Measurements from ENCODE around the gene DNAH11. TPM values are rescaled to one million over a fixed set of nuclear protein-coding genes. Genes with fewer than 3 reads are reported as not detected.
"Not testable (repeated sequence)": the region's sequence is repeated elsewhere in the genome, so short reads cannot be mapped to it uniquely, and the experiment has no call there.

Gene DNAH11
- polyA plus RNA-seq, 3 donors = 1.9 to 3.3 (median 1.9) TPM

DNA sequence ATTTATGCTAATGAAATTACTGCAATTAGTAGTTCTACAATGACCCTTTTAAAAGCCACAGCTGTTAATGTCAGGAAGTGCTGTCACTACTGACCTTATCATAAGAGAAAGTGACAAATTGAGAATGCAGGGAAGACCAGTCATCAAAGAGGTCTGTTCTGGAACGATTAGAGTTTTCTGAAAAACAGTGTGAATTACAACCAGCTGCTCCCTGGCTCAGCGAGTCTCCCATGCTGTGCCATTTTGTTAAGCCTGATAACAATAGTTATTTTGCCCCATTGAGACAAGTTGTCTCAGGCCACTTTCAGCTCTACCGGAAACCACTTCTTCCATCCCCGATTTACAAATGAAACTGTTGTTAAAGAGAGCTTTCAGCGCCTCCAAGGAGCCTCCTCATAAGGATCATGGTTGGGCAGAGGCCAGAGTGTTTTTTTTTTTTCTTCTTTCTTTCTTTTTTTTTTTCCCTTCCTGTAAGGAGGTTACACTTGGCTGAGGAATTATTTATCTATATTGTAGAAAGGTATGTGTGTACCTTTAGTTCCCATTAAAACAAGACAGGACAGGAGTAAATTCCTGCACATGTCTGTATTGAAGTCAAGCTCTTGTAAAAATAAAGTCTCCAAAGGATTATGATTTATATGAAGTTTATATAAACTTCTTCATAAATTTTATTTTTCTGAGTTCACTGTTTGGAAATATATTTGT is 229.2 kb downstream of the DNAH11 start:
- no peak for DNase-seq

DNA sequence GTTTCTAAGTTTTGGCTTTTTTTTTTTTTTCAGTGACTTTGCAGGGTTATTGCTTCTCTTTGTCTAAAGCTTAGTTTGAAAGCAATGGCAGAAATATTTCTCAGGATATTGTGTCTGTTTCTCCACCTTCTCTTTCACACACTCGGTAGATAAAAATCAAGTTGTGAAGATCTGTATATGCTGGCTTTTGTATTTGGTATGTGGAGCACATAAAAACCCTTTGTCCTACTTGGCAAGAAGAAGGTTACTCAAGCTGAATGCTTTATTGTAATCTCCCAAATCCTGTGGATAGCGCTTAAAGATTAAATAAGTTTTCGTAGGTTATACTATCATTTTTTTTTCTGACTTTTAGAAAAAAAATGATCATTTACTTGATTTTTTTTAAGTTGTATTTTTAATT is 230.5 kb downstream of the DNAH11 start:
- no peak for DNase-seq

DNA sequence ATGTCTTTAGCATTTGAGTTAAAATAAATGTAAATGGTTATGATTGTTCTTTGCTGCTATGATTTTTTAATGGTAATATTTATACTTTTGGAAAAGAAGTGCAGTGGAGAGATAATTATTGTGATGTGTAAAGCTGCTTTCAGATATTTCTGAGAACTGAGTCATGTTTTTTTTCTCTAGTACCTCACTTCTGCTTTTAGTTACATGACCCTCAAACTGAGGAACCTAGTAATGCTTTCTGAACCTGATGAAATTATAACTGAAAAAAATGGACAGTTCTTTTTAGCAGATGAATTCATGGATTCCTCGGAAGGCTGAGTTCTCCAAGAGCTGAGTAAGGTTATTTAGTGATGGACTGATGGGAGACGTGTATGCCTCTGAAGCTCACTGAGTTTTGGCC is 235.1 kb downstream of the DNAH11 start:
- no peak for DNase-seq

- DNase-seq = no peak
These were observed 236.1 kb downstream of the DNAH11 start for GRCh38 chr7:21778953-21779352.

DNA sequence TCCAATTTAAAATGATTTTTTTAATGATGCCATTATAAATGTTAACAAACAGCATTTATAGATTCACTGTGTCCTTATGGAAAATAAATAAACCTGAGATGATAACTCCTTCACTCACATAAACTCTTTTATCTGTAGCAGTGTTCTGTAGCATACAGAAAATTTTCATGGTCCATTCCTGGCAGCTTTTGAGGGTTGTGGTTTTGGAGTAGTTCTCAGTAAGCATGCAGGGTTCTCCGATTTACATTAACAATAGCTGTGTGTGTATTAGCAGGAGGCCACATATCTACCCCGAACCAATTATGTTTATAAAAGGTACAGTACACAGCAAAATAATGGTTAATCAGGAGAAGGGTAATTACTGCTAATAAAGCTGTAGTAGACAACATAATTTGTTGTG is 240.2 kb downstream of the DNAH11 start:
- DNase-seq = no peak

- DNase-seq = no peak
These were observed 242.2 kb downstream of the DNAH11 start for GRCh38 chr7:21784989-21785388.

DNA sequence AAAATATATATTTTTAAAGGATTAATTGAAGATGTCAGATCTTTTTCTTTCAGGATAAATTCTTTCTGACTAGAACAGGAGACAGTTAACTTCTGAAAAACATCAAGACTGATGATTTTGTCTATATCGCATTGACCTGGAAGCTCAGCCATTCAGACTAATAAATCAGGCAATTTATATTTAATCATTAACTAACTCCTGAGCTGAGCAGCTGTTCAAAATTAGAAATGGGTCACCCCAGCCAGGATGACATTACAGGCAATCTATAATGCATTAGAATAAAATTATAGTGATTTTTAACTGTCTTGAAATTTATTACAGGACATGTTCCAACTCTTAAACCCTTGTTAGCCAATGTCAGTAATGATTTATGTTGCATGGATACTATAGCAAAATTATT is 263.0 kb downstream of the DNAH11 start:
- DNase-seq = no peak

DNA sequence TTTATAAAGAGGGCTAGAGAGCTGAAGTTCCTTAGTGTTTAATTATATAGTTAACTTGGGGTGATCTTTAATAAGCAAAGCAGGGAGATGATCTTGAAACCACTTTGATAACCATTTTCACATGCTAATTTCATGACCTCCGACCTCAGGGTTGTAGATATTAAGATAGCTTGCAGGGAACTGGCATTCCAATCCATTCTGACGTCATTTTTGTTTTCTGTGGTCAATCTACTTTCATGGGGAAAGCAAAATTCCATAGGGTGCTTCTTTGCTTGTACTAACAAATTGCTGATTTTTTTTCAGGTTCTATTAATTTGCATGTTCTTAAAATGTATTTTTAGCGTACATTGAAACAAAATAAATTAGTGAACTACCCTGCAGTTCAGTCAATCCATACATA is 263.5 kb downstream of the DNAH11 start:
- DNase-seq = no peak

- no peak for DNase-seq
These were observed 276.2 kb downstream of the DNAH11 start for GRCh38 chr7:21819048-21819447.

DNA sequence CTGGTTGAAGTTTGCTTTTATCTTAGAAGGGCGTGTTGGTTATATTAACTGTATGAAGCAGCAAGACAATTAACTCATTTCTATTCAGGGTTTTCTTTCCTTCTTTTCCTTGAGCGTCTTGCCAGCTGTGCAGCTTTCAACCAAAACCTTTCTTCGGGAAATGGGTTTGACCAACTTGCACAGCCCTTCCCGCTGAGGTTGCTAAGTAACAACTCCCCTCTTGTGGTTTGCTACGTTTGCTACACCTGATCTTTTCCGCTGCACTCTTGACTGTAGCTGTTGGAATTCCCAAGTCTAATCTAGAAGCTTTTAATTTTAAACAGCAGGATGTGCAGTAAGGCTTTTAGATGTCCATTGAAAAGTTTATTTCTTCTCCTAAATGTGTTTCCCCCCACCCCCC is 286.0 kb downstream of the DNAH11 start:
- no peak for DNase-seq

GRCh38 chr7:21829731-21830130 is 286.9 kb downstream of the DNAH11 start:
- no peak for DNase-seq

- no peak for DNase-seq
These were observed 301.9 kb downstream of the DNAH11 start for GRCh38 chr7:21844742-21845141.

- peak; percentile 20 for DNase-seq
These were observed 307.9 kb downstream of the DNAH11 start for GRCh38 chr7:21850531-21851285.

DNA sequence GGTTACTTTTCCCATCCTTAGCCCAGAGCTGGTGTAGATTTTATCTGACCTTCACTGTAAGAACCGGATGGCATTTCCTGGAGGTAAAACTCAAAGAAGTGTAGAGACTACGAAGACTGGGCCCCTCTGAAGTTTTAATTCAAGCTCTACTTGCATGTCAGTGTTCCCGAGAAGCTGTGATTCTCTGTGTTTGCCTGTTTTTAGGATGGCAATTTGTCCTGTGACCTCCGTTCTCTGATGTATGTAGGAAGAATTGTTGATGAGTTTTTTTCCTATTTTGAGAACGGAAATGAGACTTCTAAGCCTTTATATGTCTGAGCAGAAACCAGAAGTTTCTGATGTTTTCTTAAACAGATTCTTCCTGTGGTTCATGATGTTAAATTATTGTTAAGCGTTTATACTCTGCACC is 308.7 kb downstream of the DNAH11 start:
- no peak for DNase-seq

- DNase-seq = not testable (repeated sequence)
These were observed 322.9 kb downstream of the DNAH11 start for GRCh38 chr7:21865631-21866204.

DNA sequence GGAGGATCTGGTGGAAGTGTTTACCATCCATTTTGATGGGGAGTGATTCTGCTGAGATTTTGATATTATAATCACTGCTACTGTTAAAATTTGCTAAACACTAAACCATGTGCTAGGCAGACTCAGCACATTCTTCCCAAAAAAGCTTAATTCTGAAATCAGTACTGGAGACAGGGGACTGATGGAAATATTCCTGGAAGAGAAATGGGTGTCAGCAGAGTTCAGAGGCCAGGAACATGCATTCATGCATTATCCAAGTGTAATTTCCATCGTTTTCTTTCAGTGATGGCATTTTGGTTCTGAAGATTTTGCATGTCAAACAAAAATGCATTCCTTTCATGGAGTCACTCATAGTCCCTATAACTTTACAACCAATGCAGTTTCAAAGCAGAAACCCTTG is 323.9 kb downstream of the DNAH11 start:
- DNase-seq = no peak

DNA sequence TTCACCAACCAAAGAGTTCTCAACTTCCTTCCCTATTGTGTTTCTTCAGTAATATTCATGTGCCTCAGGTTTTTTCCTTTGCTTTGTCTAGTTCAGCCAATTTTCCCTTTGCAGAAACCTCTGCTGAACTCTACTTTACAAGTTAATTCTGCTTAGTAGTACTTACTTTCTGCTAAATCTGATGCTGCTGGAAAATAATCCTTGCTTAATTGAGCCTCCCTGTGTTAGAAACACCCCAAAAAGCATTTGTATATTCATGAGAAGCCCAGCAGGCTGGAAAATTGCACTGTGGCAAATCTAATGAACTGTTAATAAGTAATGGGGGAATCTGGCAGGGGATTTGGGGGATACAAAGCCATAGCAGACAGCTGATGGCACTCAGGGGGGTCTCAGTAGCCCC is 324.4 kb downstream of the DNAH11 start:
- DNase-seq = no peak

- DNase-seq = no peak
These were observed 325.2 kb downstream of the DNAH11 start for GRCh38 chr7:21867816-21868575.

DNA sequence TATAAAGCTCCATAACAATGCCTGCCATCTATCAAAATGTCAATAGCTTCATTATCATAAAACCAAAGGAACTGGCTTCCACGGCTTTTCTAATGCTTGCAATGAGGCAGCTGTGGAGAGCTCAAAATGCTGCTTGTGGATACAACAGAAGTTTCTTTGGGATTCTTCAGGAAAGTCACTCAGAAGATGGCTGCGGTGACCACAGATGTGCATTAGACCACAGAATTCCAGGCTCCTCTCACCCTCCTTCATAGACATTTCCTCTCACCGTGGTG is 325.7 kb downstream of the DNAH11 start:
- no peak for DNase-seq

- no peak for DNase-seq
These were observed 327.1 kb downstream of the DNAH11 start for GRCh38 chr7:21869785-21870402.

DNA sequence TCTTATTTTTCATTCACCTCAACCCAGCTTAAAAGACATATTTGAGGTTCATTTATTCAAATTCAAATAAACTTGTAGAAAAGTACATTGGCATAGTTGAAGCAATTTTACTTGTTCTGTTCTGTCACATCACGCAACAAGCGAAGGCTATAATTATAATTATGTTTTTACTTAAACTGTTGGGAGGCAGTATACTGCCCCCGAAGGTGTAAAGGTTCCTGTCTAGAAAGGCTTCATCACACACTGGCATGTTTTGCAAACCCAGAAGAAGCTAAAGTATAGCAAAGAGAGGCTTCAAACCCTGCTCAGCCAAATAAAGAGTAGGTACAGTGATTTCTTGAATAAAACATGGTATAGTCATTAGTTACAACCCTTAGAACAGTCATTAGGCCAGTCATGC is 340.2 kb downstream of the DNAH11 start:
- DNase-seq = no peak

DNA sequence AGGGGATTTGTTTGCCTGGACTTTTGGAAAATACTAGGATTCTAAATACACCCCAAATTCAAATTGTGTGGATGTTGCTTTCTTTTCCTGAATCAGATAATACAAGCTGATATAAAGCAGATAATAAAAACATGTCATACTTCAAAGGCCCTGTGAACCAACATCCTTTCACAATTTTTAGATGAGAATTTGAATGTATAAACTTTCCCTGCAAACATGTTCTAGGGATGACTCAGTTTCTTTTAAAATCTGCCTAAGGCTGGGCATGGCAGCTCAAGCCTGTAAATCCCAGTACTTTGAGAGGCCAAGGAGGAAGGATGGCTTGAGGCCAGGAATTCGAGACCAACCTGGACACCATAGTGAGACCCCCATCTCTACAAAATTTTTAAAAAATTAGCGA is 340.7 kb downstream of the DNAH11 start:
- DNase-seq = not testable (repeated sequence)
